HUDEP-2 (cell line): ENCODE results near the gene GOLGA8N.
A peak's percentile ranks its signal among the peaks of the same experiment; 100 is the strongest.

Experiments
- DNase-seq, 76 experiments: peaks; one replicate each; lab custom pipeline; 2025; ENCODE audit not compliant: unreplicated experiment in 76 of 76; lab: John Stamatoyannopoulos, UW

GOLGA8N gene

DNA sequence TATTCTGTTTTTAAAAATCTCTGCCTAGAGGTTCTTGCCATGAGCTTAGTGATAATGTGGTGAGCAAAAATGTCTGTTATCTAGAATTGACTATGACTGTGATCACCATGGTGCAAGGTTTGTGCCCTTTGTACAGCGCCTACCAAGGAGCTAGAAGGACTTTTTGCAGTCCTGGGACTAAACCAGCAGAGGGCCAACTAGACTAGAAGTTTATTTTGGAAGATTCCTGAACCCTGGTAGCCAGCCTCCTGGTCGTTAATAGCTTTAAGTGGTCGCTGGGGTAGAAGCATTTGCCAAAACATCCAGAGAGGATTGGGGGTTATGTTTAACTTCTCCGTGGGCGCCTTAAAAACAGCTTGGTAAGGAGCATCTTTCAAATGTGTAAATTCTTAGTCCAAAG is 56.1 kb downstream of the GOLGA8N start:
- peak in 9 of 76 experiments; percentile 3 to 28 (median 13) for DNase-seq

DNA sequence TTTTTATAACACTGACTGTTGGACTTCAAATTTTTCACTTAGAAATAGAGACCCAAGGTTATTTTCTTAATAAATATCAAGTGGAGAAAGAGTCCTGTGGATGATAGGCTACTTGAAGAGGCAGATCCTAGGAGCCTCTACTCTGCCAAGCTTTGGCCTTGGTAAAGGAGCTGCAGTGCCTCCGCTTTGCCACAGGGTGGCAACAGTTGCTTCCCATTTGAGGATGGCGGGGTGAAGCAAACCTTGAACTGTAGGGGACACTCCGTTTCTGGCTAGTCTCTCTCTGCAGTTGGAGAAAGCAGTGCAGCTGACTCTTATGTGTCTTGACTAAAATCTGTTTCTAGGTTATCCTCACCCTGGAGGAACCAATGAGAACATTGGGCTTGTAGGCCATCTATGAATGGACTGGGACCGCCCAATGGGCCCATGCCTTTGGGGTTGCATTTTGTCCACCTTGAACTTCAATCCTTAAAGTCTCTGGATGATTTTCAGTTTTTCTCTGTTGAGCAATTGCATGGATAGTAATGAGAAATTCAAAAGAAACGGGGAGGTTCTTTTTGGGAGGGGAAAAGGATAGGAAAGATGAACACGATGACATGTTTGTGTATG is 58.1 kb downstream of the GOLGA8N start:
- DNase-seq, result peak in 48 of 76 experiments; percentile 2 to 64 (median 32)

DNA sequence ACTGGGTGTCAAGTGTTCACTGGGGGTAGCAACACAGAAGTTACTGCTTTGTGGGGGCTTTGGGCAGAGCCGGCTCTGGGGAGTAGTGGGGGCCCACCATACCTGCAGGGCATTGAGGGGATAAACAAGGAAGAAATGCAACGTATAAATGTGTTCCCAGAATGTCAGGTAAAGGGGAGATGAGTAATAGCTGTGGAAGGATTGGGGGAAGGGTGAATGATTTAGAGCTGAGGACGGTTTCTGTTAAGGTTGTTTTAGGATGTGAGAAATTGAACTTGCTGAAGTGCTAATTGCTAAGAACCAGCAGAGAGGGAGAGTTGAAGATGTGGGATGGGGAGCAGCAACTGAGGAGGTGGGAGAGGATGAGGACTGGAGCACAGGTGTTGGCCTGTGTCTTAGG is 58.9 kb downstream of the GOLGA8N start:
- no peak for DNase-seq

DNA sequence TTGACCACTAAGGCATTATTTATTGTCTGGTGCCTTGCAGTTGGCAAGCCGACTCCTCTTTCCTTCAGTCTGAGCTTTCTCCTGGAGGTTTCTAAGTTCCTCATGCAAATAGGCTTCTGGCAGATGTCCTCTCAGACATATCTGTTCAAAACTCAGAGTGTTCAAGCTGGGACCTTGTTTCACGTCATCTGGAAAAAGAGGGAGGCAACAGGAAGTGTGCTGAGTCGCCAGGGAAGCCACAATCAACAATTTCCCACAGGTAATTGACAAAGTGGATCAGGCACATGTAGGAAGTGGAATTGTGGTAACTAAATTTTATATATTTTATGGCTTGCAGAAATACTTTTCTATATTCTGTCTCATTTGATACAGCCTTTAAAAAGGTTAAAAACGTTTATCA is 62.8 kb downstream of the GOLGA8N start:
- no peak for DNase-seq

DNA sequence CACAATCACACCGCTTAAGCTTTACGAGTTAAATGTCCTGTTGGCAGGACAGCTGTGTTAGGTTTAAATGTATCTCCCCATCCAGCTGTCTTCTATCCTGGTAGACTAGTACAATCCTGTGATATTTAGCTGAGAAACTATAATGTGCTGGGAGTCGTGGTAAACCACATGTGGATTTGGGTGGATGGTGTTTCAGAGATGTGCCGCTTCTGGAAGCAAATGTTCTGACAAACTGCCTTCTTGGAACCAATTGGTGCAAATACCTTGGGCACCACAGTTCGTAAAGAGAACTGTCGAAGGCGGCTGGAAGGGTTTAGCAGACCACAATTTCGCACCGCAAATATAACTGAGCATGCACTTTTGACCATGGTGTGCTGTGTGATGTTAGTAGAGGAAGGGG is 63.2 kb downstream of the GOLGA8N start:
- DNase-seq, result no peak
